HCEC 1CT (cell line): Measurements from ENCODE around the gene THADA.

Source experiments
- DNase-seq: peaks from one replicate; pipeline ENCODE4 v3.0.0-alpha.2; 2017

The THADA gene

DNA sequence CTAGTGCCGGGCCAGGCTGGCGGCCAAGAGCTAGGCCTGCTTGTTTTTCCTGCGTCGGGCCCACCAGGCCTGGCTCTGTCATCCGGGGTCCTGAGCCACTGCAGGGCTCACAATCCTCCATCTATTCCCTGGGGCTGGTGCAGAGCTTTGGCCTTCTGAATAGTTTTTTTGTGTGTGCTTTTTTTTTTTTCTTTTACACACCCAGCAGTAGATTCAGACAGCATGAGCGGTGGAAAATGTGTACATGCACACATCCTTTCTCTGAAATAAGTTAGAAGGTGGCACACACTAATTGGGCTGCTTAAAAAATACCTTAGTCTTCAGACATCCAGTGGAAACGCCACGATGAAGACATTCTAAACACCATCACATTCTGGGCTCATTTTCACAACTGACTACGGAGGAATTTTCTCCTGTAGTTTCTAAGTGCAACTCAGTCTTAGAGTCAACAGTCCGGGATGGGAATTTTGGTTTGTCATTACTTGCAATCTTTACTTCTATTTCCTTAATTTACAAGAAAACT is 375.5 kb downstream of the THADA start:
- DNase-seq, result no peak

DNA sequence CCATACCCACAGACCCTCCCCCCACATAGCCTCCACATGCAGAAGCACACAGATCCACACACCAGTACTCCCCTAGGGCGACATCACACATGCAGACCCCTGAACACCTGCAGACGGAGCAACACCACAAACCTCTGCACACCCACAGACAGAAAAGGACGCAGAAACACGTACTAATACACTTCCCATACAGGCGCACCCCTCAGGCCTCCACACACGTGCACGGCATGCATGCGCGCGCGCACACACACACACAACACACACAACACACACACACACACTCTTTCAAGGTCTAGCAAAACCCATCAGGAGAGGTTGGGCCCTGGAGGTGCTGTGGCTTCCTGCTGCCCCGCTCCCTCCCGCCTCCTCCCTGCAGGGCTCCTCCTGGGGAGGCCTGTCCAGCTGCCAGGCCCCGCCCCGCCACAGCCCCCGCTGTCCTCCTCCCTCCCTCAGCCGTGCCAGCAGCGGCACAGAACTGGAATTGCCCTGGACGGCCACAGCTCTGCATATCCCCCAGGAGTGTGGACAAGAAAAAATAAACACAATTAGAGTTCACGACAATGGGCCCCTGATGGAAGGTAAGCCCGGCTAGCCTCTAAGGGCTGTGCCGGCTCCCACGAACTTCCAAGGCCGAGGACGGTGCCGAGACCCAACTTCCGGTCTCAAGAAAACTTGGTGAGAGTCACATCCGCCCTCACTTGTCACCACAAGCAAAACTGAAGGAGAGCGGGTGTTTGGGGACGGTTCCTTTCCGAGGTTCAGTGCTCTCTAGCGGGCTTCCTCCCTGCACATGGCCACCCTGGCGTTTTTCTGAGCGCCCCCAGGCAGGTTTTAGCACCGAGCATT is 376.2 kb downstream of the THADA start:
- DNase-seq, result peak; percentile 78

- no peak for DNase-seq
Measured at GRCh38 chr2:43218702-43219382, 377.0 kb downstream of the THADA start.

DNA sequence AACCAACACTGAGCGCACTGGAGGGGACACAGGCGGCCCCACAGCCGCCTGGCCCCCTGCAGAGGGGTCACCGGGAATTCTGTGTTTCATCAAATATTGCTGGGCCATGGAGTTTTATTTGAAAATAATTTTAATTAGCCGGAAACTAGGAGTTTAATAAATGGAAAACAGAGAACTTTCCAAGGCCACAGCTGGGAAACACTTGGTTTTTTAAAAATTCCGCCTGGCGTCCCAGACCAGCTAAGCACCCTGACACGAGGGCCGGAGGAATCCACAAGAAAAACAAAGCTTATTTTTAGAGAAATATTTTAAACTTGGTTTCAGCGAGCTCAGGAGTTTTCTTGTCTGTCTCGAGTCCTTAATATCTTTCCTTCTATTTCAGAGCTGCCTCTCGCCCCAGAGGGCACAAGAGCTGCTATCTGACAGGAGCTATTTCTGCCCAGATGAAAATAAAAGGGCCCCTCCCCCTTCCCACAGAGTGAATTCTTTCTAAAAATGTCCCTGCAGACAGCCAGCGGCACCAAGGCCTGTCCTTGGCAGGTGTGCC is 377.6 kb downstream of the THADA start:
- DNase-seq, result no peak

DNA sequence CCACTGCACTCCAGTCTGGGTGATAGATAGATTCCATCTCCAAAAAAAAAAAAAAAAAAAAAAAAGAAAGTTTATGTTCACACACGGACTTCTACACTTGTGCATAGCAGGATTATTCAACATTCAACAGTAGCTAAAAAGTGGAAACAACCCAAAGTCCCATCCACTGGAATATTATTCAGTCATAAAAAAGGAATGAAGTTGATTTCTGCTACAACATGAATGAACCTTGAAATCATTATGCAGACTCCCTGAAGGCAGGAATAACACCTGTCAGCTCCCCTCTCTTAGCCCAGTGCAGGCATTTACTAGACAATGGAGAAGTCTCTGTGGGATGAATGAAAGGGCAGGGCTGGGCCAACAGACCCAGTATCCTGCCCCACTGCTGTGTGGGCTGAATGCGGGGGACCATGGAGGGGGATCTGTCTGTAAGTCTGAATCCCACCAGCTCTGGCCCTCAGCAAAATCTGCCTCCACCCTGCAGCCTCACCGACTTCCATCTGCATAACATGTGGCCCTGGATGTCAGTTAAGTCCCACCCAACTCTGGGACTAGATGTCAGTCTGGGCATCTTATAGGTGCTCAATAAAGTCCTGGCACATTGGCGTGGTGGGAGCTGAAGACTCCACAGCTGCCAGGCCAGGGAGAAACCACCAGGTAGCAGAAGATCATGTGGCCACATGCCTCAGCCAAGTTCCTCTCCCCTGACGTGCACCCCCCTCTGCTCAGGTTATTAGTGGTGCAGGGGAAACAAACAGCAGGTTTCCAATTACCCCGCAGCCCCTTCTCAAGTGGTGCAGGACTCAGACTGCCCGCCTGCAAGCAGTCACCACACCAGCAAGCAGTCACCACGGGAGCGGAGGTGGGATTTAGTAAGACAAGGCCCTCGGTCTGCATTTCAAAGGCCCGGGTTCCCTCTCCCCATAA is 378.3 kb downstream of the THADA start:
- DNase-seq, result no peak

DNA sequence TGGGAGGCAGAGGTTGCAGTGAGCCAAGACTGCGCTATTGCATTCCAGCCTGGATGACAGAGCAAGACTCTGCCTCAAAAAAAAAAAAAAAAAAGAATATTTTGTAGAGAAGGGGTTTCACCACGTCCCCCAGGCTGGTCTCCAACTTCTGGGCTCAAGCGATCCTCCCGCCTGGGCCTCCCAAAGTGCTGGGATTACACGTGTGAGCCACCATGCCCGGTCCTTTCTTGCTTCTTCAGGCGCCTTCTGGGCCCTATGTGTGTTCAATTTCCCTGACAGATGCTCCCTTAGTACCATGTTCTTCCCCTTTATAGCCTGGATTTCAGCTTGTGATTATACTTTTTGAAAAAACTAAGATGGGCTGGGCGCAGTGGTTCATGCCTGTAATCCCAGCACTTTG is 379.2 kb downstream of the THADA start:
- DNase-seq, result no peak

DNA sequence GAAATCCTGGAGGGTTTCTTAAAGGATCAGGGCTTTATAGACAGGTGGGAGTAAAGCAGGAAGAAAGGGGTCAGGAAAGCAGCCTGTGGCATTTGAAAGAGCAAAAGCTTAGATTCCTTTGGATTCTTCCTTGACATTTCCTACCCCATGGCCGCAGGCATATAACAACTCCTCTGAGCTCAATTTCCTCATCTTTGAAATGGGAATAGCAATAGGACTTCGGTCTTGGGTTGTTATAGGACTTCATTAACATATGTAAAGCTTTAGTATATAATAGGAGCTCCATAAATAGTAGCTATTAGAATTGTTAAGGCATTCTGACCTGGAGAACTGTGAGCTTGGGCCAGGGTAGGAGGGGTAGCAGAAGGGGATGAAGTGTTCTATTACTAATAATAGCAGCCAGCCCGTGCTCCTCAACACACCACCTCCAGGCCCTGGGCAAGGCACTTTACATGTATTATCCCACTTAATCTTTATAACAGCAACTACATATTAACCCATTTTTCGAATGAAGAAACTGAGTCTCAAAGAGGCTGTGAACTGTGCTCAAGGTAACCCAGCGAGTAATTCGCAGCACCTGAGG is 380.1 kb downstream of the THADA start:
- no peak for DNase-seq

DNA sequence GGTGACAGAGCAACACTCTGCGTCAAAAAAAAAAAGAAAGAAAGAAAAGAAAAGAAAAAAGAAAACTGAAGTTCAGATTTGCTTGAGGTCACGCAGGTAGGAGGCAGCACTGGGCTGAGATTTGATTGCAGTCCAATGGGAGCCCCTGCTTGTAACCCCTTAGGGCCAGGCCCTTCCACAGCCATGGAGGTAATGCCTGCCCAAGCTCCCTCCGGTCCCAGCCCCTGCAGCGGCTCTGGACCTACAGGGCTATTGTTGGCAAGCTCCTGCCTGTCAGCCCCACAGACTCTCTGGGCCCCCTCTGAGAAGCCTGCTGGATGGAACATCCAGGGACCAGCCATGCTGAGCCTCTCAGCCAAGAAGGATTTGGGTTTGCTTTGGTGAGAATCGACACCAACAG is 381.6 kb downstream of the THADA start:
- DNase-seq, result no peak

DNA sequence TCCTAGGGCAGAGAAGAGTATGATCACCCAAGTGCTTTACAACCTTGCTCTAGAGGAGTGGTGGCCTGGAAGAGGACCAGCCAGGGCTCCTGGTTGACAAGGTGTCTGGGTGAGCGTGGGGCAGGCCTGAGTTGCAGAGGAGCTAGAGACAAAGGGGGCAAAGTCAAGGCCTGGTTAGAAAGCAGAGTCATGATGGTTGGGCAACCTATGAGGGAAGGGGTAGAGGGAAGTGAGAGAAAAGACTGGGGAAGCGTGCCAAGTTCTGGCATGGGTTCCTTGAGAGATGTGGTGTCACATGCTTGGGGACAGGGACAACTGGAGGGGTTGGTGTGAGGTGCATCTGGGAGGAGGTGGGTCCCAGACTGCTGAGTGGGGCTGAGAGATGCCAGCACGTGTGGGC is 382.9 kb downstream of the THADA start:
- DNase-seq, result no peak

DNA sequence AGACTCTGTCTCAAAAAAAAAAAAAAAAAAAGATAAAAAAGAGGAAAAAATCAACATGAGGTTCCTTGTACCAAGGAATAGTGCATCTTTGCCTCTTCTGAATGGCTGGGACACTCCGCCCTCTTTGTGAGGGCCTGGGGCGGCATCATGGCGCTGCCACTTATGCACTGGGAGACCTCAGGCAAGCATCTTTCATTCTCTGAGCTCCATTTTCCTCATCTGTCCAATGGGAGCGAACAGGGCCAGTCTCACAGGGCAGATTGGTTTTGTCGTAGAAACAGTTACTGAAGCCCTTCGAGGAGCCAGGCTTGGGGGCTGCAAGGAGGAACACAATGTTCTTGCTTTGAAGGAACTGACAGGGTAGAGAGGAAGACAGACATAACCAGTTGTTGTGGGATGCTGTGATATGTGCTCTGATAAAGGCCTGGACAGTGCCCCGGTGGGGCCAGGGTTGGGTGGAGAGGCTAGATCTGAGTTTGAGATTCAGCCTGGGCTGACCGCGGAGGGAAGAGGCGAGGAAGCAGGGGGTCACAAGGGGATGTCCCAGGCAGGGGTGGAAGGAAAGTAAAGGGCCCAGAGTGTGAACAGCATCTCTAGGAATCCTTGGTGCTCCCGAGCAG is 383.5 kb downstream of the THADA start:
- DNase-seq, result no peak

DNA sequence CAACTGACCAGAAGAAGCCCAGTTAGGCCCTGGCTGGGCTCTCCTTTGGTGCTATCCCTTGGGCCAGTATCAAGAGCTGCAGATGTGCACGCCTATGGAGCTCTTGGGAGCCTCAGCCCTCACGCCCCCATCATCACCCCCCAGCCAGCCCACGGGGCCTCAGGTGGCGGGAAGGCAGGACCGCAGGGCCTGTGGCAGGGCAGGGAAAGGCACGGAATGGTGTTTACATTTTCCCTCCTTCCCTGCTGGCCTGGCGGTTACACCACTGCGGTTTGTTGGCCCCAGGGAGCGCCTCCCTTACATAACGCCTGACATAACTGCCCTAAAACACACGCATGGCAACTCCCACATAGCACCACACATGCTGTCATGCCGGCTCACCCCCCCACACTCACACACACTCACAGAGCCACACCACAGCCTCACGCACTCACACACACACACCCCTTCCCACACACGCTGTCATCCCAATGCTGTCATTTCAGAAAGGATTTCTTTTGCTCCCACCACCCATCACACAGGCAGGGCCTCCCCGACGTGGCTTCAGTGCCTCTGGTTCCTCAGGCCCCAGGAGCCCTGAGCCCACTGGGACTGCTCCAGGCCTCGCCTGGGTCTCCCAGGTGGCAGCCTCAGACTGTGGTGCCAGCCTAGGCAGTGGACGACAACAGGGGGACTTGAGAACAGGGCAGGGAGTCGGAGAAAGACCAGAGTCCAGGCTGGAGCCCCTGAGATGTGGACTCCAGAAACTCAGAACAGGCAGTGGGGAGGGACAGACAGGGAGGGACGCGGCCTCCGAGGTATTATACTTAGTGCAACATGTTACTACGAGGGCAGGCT is 385.2 kb downstream of the THADA start:
- DNase-seq, result no peak

GRCh38 chr2:43210125-43210466 is 385.7 kb downstream of the THADA start:
- no peak for DNase-seq

GRCh38 chr2:43209204-43209717 is 386.6 kb downstream of the THADA start:
- DNase-seq, result no peak

GRCh38 chr2:43207553-43208300 is 388.1 kb downstream of the THADA start:
- DNase-seq, result no peak

DNA sequence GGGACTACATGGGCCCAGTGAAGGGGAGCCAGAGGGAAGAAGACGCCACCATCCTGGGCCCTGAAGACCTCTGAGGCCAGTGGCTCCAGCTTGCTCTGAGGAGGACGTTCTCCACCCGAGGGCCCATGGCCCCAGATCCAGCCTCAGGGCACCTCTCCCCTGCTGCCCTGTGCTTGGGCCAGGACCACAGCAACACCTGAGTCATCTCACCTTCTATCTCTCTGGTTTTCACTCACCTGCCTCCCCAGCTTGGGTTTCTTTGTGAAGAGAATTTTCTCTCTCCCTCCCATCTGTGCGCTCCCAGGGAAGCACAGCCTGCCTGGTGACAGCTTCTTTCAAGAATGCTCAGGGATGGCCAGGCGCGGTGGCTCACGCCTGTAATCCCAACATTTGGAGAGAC is 389.2 kb downstream of the THADA start:
- no peak for DNase-seq

DNA sequence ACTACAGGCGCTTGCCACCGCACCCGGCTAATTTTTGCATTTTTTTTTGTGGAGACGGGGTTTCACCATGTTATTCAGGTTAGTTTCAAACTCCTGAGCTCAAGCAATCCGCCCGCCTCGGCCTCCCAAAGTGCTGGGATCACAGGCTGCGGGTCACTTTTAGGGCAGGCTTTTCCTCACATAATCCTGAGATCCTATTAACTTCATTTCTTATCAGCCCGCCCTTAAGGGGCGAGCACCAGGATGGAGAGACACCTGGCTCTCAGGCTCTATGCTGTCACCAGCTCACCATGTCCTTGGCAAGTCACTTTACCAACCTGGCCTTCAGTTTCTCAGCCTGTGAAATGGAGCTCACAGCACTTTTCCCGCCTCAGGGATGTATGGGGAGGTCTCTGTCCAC is 392.5 kb downstream of the THADA start:
- DNase-seq, result no peak

DNA sequence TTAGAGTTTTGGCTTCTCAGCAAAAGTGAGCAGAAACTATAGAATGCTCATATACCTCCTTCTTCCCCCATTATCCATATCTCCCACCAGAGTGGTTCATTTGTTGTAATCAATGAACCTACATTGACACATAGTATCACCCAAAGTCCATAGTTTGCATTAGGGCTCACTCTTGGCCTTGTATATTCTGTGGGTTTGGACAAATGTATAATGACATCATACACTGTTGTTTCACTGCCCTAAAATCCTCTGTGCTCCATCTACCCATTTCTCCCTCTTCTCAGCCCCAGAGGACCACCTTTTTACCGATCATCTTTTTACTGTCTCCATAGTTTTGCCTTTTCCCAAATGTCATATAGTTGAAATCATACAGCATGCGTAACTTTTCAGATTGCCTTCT is 393.5 kb downstream of the THADA start:
- no peak for DNase-seq

DNA sequence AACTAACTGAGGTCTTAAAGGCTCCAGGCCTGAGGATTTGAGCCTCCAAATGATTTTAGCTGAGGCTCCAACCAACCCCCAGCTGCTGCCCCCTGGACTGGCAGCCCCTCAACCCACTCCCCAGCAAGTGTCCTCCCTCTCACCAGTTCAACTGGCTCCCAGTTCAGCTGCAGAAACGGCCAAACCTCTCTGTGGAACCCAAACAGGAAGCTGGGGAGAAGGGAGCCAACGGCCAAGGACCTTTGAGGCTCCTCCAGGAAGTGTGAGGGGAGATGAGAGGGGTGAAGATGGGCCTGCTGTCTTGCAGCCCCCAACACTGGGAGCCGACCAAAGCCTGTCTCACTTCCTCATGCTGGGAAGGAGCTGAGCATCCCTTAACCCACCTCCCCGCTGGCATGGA is 394.3 kb downstream of the THADA start:
- no peak for DNase-seq

DNA sequence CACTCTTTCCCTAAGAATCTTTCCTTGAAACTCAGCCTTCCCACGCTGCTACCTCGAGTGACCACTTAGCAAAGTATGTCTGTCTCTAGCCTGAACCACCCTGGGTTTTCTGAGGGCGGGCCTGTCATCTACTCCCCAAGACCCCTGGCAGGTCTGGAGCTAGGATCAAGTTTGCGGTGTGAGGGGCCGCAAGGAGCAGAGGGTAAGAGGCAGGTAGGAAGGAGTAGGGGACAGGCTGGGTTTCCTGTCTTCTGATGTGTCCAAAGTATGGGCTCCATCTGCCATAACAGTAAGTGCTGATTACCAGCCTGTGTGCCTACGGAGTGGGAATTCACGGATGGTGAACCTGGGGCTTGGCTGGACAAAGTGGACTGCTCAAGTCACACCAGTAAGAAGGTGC is 394.8 kb downstream of the THADA start:
- no peak for DNase-seq
